Upper lobe of right lung (tissue), 1 donor: ENCODE data around the gene ME3. TPM values are rescaled to one million over a fixed set of nuclear protein-coding genes. Genes with fewer than 3 reads are reported as not detected.
"Not testable (repeated sequence)": the region's sequence is repeated elsewhere in the genome, so short reads cannot be mapped to it uniquely, and the experiment has no call there.

Source experiments
- ATAC-seq: fragments of 200-7000 bp; cut with Tn5 transposase; one replicate; pipeline ENCODE4 v1.9.1; 2020; ENCODE audit warnings: mild to moderate bottlenecking, moderate library complexity
- DNase-seq: peaks from one replicate; pipeline ENCODE4 v3.0.0-alpha.2; 2020
- H3K27ac ChIP-seq: fragments of 200-600 bp; one replicate; pipeline ENCODE4 v1.8.0; 2022
- H3K27me3 ChIP-seq: fragments of 200-600 bp; one replicate; pipeline ENCODE4 v1.8.0; 2022; ENCODE audit warnings: mild to moderate bottlenecking
- H3K36me3 ChIP-seq: fragments of 200-600 bp; one replicate; pipeline ENCODE4 v1.8.0; 2022
- H3K4me1 ChIP-seq: fragments of 200-600 bp; one replicate; pipeline ENCODE4 v1.8.0; 2022
- H3K4me3 ChIP-seq: fragments of 200-600 bp; one replicate; pipeline ENCODE4 v1.8.0; 2022; ENCODE audit warnings: mild to moderate bottlenecking
- H3K9me3 ChIP-seq: fragments of 200-600 bp; one replicate; pipeline ENCODE4 v1.8.0; 2022
- CTCF ChIP-seq: fragments of 200-600 bp; IDR thresholded peaks from one replicate; pipeline ENCODE4 v1.8.0; 2022; ENCODE audit warnings: antibody characterized with exemption
- intact Hi-C: fragments of 100-400 bp; cut with DNase I; formaldehyde crosslinking; loops from one replicate; pipeline ENCODE4 v1.11.0; 2022
- total RNA-seq: library from RNA; stranded (reverse); fragmentation: NEBNext Ultra II Directional; extraction: Animal tissue kit (Norgen Biotek cat#: 25700); gene quantifications from one replicate; pipeline ENCODE4 v1.2.1, GENCODE V29; 2021
- donor health status: DM: no; HTN: yes; CAD: no; lungs with severe emphysema.

The ME3 gene
- total RNA-seq, 1 donor from 2014 or later = 24.7 TPM

GRCh38 chr11:86442827-86443226 is 229.6 kb downstream of the ME3 start:
- Histone ChIP-seq H3K9me3 (no peaks in the 10 kb centered on the region), H3K27ac (no peak overlapping the region), H3K4me3 (no peak overlapping the region), H3K36me3 (no peaks in the 10 kb centered on the region), H3K4me1 (no peaks in the 10 kb centered on the region), H3K27me3 (no peaks in the 10 kb centered on the region)
- TF ChIP-seq CTCF = no peak
- ATAC-seq = no peak
- intact Hi-C loops = no loop called here
- DNase-seq = no peak

GRCh38 chr11:86442420-86442819 is 230.0 kb downstream of the ME3 start:
- no peaks in the 10 kb centered on the region for H3K27me3 ChIP-seq
- no peak for DNase-seq
- no peak for TF ChIP-seq CTCF
- ATAC-seq = no peak
- H3K9me3 ChIP-seq = no peaks in the 10 kb centered on the region
- H3K4me1 ChIP-seq = no peaks in the 10 kb centered on the region
- no peak overlapping the region for H3K27ac ChIP-seq
- H3K4me3 ChIP-seq = no peak overlapping the region
- intact Hi-C loops = no loop called here
- no peaks in the 10 kb centered on the region for H3K36me3 ChIP-seq

- no peak overlapping the region for H3K27ac ChIP-seq
Observed at GRCh38 chr11:86440843-86441242, 231.6 kb downstream of the ME3 start.

GRCh38 chr11:86440305-86440716 is 232.1 kb downstream of the ME3 start:
- DNase-seq = no peak
- H3K27ac ChIP-seq = no peak overlapping the region
- peak; percentile 27 for ATAC-seq
- no peaks in the 10 kb centered on the region for H3K36me3 ChIP-seq
- no peak overlapping the region for H3K4me3 ChIP-seq
- H3K4me1 ChIP-seq = no peaks in the 10 kb centered on the region
- no peak for TF ChIP-seq CTCF
- intact Hi-C loops = no loop called here
- H3K9me3 ChIP-seq = no peaks in the 10 kb centered on the region
- no peaks in the 10 kb centered on the region for H3K27me3 ChIP-seq

More at GRCh38 chr11:86440843-86441242, 231.6 kb downstream of the ME3 start:
- intact Hi-C loops = no loop called here
- Histone ChIP-seq H3K36me3 (no peaks in the 10 kb centered on the region), H3K4me1 (no peaks in the 10 kb centered on the region), H3K27me3 (no peaks in the 10 kb centered on the region), H3K4me3 (no peak overlapping the region), H3K9me3 (no peaks in the 10 kb centered on the region)
- no peak for DNase-seq
- no peak for TF ChIP-seq CTCF
- no peak for ATAC-seq

- Histone ChIP-seq H3K27me3 (no peaks in the 10 kb centered on the region), H3K36me3 (no peaks in the 10 kb centered on the region), H3K4me3 (no peak overlapping the region), H3K4me1 (no peaks in the 10 kb centered on the region), H3K9me3 (no peaks in the 10 kb centered on the region), H3K27ac (no peak overlapping the region)
- no peak for TF ChIP-seq CTCF
- DNase-seq = no peak
- intact Hi-C loops = no loop called here
- no peak for ATAC-seq
Observed at GRCh38 chr11:86438685-86439084, 233.7 kb downstream of the ME3 start.

GRCh38 chr11:86435711-86436110 is 236.7 kb downstream of the ME3 start:
- H3K4me1 ChIP-seq = no peaks in the 10 kb centered on the region
- no peak for DNase-seq
- no peak overlapping the region for H3K4me3 ChIP-seq
- H3K27ac ChIP-seq = no peak overlapping the region
- TF ChIP-seq CTCF = no peak
- no peaks in the 10 kb centered on the region for H3K27me3 ChIP-seq
- no peak for ATAC-seq
- H3K9me3 ChIP-seq = no peaks in the 10 kb centered on the region
- no peaks in the 10 kb centered on the region for H3K36me3 ChIP-seq
- intact Hi-C loops = no loop called here

- H3K27ac ChIP-seq, intact Hi-C loops, ATAC-seq: not testable (repeated sequence)
Observed at GRCh38 chr11:86433361-86434095, 238.9 kb downstream of the ME3 start.

More at GRCh38 chr11:86433361-86434095, 238.9 kb downstream of the ME3 start:
- H3K4me1 ChIP-seq, H3K4me3 ChIP-seq, H3K36me3 ChIP-seq, H3K27me3 ChIP-seq, DNase-seq, H3K9me3 ChIP-seq: not testable (repeated sequence)
